H9 (cell line): Measurements from ENCODE around the gene RBL2. TPM values are rescaled to one million over a fixed set of nuclear protein-coding genes. Genes with fewer than 3 reads are reported as not detected.

Experiments
- DNase-seq: peaks from one replicate; pipeline ENCODE4 v3.0.0-alpha.2; 2017
- H2AFZ ChIP-seq: one replicate; pipeline ENCODE4 v1.6.1; 2013; ENCODE audit warnings: mild to moderate bottlenecking, low read length, control low read depth, moderate library complexity
- H2AK5ac ChIP-seq: 2 replicates; pipeline ENCODE4 v1.6.1; 2013; ENCODE audit warnings: low read length, control low read depth, mixed read lengths; ENCODE audit not compliant: insufficient read length
- H2BK120ac ChIP-seq: one replicate; pipeline ENCODE4 v1.6.1; 2013; ENCODE audit warnings: low read depth, mild to moderate bottlenecking, low read length, control low read depth, inconsistent platforms; ENCODE audit not compliant: poor library complexity, severe bottlenecking
- H2BK12ac ChIP-seq: 2 replicates; pipeline ENCODE4 v1.6.1; 2013; ENCODE audit warnings: low read length, control low read depth, mixed read lengths, low read depth; ENCODE audit not compliant: insufficient read length
- H2BK15ac ChIP-seq: 2 replicates; pipeline ENCODE4 v1.6.1; 2013; ENCODE audit warnings: low read depth, low read length, control low read depth
- H2BK20ac ChIP-seq: one replicate; pipeline ENCODE4 v1.6.1; 2013; ENCODE audit warnings: low read depth, mild to moderate bottlenecking, low read length, control low read depth, inconsistent platforms; ENCODE audit not compliant: poor library complexity, severe bottlenecking
- H2BK5ac ChIP-seq: 2 replicates; pipeline ENCODE4 v1.6.1; 2013; ENCODE audit warnings: low read length, control low read depth, mixed read lengths; ENCODE audit not compliant: insufficient read length
- H3K14ac ChIP-seq: 2 replicates; pipeline ENCODE4 v1.6.1; 2013; ENCODE audit warnings: low read length, control low read depth; ENCODE audit not compliant: insufficient read depth
- H3K18ac ChIP-seq: 2 replicates; pipeline ENCODE4 v1.6.1; 2013; ENCODE audit warnings: low read depth, mild to moderate bottlenecking, mixed read lengths, low read length, control low read depth; ENCODE audit not compliant: insufficient read length
- H3K23ac ChIP-seq: 2 replicates; pipeline ENCODE4 v1.6.1; 2013; ENCODE audit warnings: low read length, control low read depth, mixed read lengths, low read depth; ENCODE audit not compliant: insufficient read length
- H3K23me2 ChIP-seq: 2 replicates; pipeline ENCODE4 v1.6.1; 2013; ENCODE audit warnings: low read depth, mild to moderate bottlenecking, mixed read lengths, low read length, control low read depth; ENCODE audit not compliant: insufficient read length, poor library complexity, severe bottlenecking
- H3K27ac ChIP-seq: 2 replicates; pipeline ENCODE4 v1.5.1; 2013; ENCODE audit warnings: low read length, control low read depth, mixed read lengths, low read depth; ENCODE audit not compliant: insufficient read length
- H3K27me3 ChIP-seq: 2 replicates; pipeline ENCODE4 v1.6.1; 2013; ENCODE audit warnings: low read length, control low read depth, inconsistent platforms; ENCODE audit not compliant: insufficient read depth
- H3K4ac ChIP-seq: 2 replicates; pipeline ENCODE4 v1.6.1; 2013; ENCODE audit warnings: low read depth, mild to moderate bottlenecking, control low read depth, inconsistent platforms, low read length, moderate library complexity
- H3K4me1 ChIP-seq: 2 replicates; pipeline ENCODE4 v1.6.1; 2013; ENCODE audit warnings: low read length, control low read depth, inconsistent platforms; ENCODE audit not compliant: insufficient read depth
- H3K4me2 ChIP-seq: 2 replicates; pipeline ENCODE4 v1.6.1; 2013; ENCODE audit warnings: low read length, control low read depth, mixed read lengths; ENCODE audit not compliant: insufficient read length, insufficient read depth
- H3K56ac ChIP-seq: 2 replicates; pipeline ENCODE4 v1.6.1; 2013; ENCODE audit warnings: low read depth, mild to moderate bottlenecking, mixed read lengths, low read length, control low read depth; ENCODE audit not compliant: insufficient read length
- H3K79me1 ChIP-seq: 2 replicates; pipeline ENCODE4 v1.6.1; 2013; ENCODE audit warnings: low read depth, mild to moderate bottlenecking, moderate library complexity, low read length, control low read depth, inconsistent platforms; ENCODE audit not compliant: insufficient read depth, poor library complexity, severe bottlenecking
- H3K79me2 ChIP-seq: 2 replicates; pipeline ENCODE4 v1.6.1; 2013; ENCODE audit warnings: low read length, control low read depth, inconsistent platforms; ENCODE audit not compliant: insufficient read depth
- H3K9ac ChIP-seq: 2 replicates; pipeline ENCODE4 v1.6.1; 2013; ENCODE audit warnings: low read length, control low read depth, mixed read lengths; ENCODE audit not compliant: insufficient read length; ENCODE audit errors: extremely low read depth
- H3K9me3 ChIP-seq: one replicate; pipeline ENCODE4 v1.6.1; 2013; ENCODE audit warnings: low read depth, low read length, inconsistent platforms; ENCODE audit not compliant: control insufficient read depth
- H3T11ph ChIP-seq: one replicate; pipeline ENCODE4 v1.6.1; 2013; ENCODE audit warnings: mild to moderate bottlenecking, low read length, control low read depth, inconsistent platforms
- H4K20me1 ChIP-seq: one replicate; pipeline ENCODE4 v1.6.1; 2013; ENCODE audit not compliant: control insufficient read depth, insufficient read length, insufficient read depth
- H4K5ac ChIP-seq: 2 replicates; pipeline ENCODE4 v1.6.1; 2013; ENCODE audit warnings: low read depth, mild to moderate bottlenecking, mixed read lengths, low read length, control low read depth; ENCODE audit not compliant: insufficient read length
- H4K8ac ChIP-seq: replicated peaks from 2 replicates; pipeline ENCODE4 v1.6.1; 2013; ENCODE audit warnings: low read length, control low read depth, mixed read lengths, low read depth; ENCODE audit not compliant: insufficient read length
- H4K91ac ChIP-seq: 2 replicates; pipeline ENCODE4 v1.6.1; 2013; ENCODE audit warnings: low read depth, mild to moderate bottlenecking, moderate library complexity, mixed read lengths, low read length, control low read depth; ENCODE audit not compliant: insufficient read length
- H3K27ac Mint-ChIP-seq, 3 experiments: 2 replicates in 2 of 3; 3 replicates in 1 of 3; pipeline ENCODE4 v1.8.0; 2020 to 2021; ENCODE audit warnings: mixed read lengths in 3 of 3, mild to moderate bottlenecking in 1 of 3, moderate library complexity in 1 of 3
- H3K27me3 Mint-ChIP-seq: 2 replicates; pipeline ENCODE4 v1.8.0; 2021; ENCODE audit warnings: low read depth, mild to moderate bottlenecking, moderate library complexity, mixed read lengths
- H3K36me3 Mint-ChIP-seq, 3 experiments: 2 replicates in 2 of 3; 3 replicates in 1 of 3; pipeline ENCODE4 v1.8.0; 2020 to 2021; ENCODE audit warnings: low read depth in 3 of 3, mixed read lengths in 3 of 3; ENCODE audit not compliant: insufficient read depth in 1 of 3
- H3K4me1 Mint-ChIP-seq, 2 experiments: 2 replicates each; pipeline ENCODE4 v1.8.0; 2020; ENCODE audit warnings: mixed read lengths in 2 of 2
- H3K4me3 Mint-ChIP-seq, 2 experiments: 2 replicates in 1 of 2; 3 replicates in 1 of 2; pipeline ENCODE4 v1.8.0; 2020 to 2021; ENCODE audit warnings: mild to moderate bottlenecking in 2 of 2, mixed read lengths in 2 of 2, moderate library complexity in 1 of 2
- H3K9me3 Mint-ChIP-seq, 2 experiments: 2 replicates in 1 of 2; 3 replicates in 1 of 2; pipeline ENCODE4 v1.8.0; 2020; ENCODE audit warnings: mild to moderate bottlenecking in 2 of 2, mixed read lengths in 2 of 2, moderate library complexity in 1 of 2
- CTCF ChIP-seq: fragments of 200-600 bp; sonication (generic); conservative IDR thresholded peaks from 3 replicates; pipeline ENCODE4 v1.8.0; 2021; ENCODE audit warnings: antibody characterized with exemption, mild to moderate bottlenecking
- WGBS: extraction: QIAGEN DNeasy Blood & Tissue Kit; methylation state at CpG from one replicate; pipeline ENCODE4 v1.1.7; 2013; ENCODE audit warnings: missing lambda C conversion rate, low lambda C conversion rate, mixed read lengths; ENCODE audit not compliant: insufficient read length; ENCODE audit errors: extremely low coverage; 5-methylcytosine and 5-hydroxymethylcytosine counted together
- total RNA-seq: library from RNA; stranded (reverse); gene quantifications from 2 replicates; pipeline ENCODE4 v1.2.1, GENCODE V29; 2021

The RBL2 gene
- total RNA-seq, 1 experiment from 2014 or later = 17.3 TPM

GRCh38 chr16:53529513-53529912, 95.2 kb downstream of the RBL2 start:
- Histone ChIP-seq H3K4me1 (no peaks in the 10 kb centered on the region), H3K27me3 (no peaks in the 10 kb centered on the region), H3K4me2 (no peak overlapping the region), H3K9ac (no peak overlapping the region), H2BK20ac (no peak overlapping the region), H3K56ac (no peak overlapping the region), H4K91ac (no peak overlapping the region), H3T11ph (no peak overlapping the region), H2AK5ac (no peak overlapping the region), H3K14ac (no peak overlapping the region), H2BK5ac (no peak overlapping the region), H2BK15ac (no peak overlapping the region), H2BK12ac (no peak overlapping the region), H3K23ac (no peak overlapping the region), H3K79me1 (no peaks in the 10 kb centered on the region), H3K23me2 (no peaks in the 10 kb centered on the region), H2BK120ac (no peak overlapping the region), H4K5ac (no peak overlapping the region), H3K79me2 (no peaks in the 10 kb centered on the region), H4K8ac (no peak overlapping the region), H3K18ac (no peak overlapping the region), H3K27ac (no peak overlapping the region), H3K4ac (no peak overlapping the region), H3K9me3 (no peaks in the 10 kb centered on the region), H2AFZ (no peak overlapping the region), H4K20me1 (no peaks in the 10 kb centered on the region)
- H3K9me3 Mint-ChIP-seq = no peaks in the 10 kb centered on the region
- no peak for DNase-seq
- H3K27me3 Mint-ChIP-seq = peaks cover 2% of the 10 kb centered on the region; the same call in 1 of the 2 replicates
- H3K27ac Mint-ChIP-seq = no peak overlapping the region
- H3K36me3 Mint-ChIP-seq = no peaks in the 10 kb centered on the region
- H3K4me1 Mint-ChIP-seq = peaks cover 5 to 6% of the 10 kb centered on the region in 2 experiments
- H3K4me3 Mint-ChIP-seq = no peak overlapping the region
- no peak for TF ChIP-seq CTCF
- WGBS = no CpG with 5 or more reads among the region's 14 CpGs
